Stimulated activated CD8-positive, alpha-beta memory T cell treated with anti-CD3 and anti-CD28 coated beads, Interleukin-12 subunit alpha, Interleukin-12 subunit beta, amount 100 ng/mL, for 1 hour (primary cell): ENCODE measurements around the gene ENKD1.

Experiments used
- DNase-seq: peaks from one replicate; pipeline ENCODE4 v3.0.0-alpha.2; 2020; ENCODE audit warnings: low read depth

ENKD1 gene

GRCh38 chr16:67678354-67679023, 11.9 kb upstream of the ENKD1 start:
- no peak for DNase-seq

- DNase-seq, result no peak
These were observed 11.2 kb upstream of the ENKD1 start for GRCh38 chr16:67677712-67678111.

GRCh38 chr16:67676939-67677338, 10.4 kb upstream of the ENKD1 start:
- no peak for DNase-seq

- no peak for DNase-seq
These were observed 10.0 kb upstream of the ENKD1 start for GRCh38 chr16:67676516-67676915.

- DNase-seq, result no peak
These were observed 9.4 kb upstream of the ENKD1 start for GRCh38 chr16:67675999-67676398.

GRCh38 chr16:67675579-67675935, 9.0 kb upstream of the ENKD1 start:
- DNase-seq, result no peak

- DNase-seq, result no peak
These were observed 8.5 kb upstream of the ENKD1 start for GRCh38 chr16:67674851-67675578.

- no peak for DNase-seq
These were observed 7.4 kb upstream of the ENKD1 start for GRCh38 chr16:67673712-67674580.

- no peak for DNase-seq
These were observed 6.5 kb upstream of the ENKD1 start for GRCh38 chr16:67672739-67673662.

GRCh38 chr16:67672306-67672705, 5.8 kb upstream of the ENKD1 start:
- no peak for DNase-seq

GRCh38 chr16:67669499-67670101, 3.0 kb upstream of the ENKD1 start:
- no peak for DNase-seq

GRCh38 chr16:67668495-67669157, 2.1 kb upstream of the ENKD1 start:
- DNase-seq, result no peak

GRCh38 chr16:67667817-67668494, 1.4 kb upstream of the ENKD1 start:
- DNase-seq, result peak; percentile 64

- DNase-seq, result no peak
These were observed 885 bp upstream of the ENKD1 start for GRCh38 chr16:67667453-67667816.

- no peak for DNase-seq
These were observed 458 bp downstream of the ENKD1 start for GRCh38 chr16:67666032-67666551.

GRCh38 chr16:67665598-67665997, 952 bp downstream of the ENKD1 start:
- no peak for DNase-seq

GRCh38 chr16:67664871-67665270, 1.7 kb downstream of the ENKD1 start:
- no peak for DNase-seq

- no peak for DNase-seq
These were observed 2.3 kb downstream of the ENKD1 start for GRCh38 chr16:67664258-67664657.

- DNase-seq, result no peak
These were observed 2.7 kb downstream of the ENKD1 start for GRCh38 chr16:67663877-67664222.
